DMS153 (cell line): ENCODE data around the gene THAP12.
"Not testable (repeated sequence)": the region's sequence is repeated elsewhere in the genome, so short reads cannot be mapped to it uniquely, and the experiment has no call there.

ENCODE experiments used
- DNase-seq: peaks from one replicate; lab custom pipeline; 2025; lab: John Stamatoyannopoulos, UW

The THAP12 gene

DNA sequence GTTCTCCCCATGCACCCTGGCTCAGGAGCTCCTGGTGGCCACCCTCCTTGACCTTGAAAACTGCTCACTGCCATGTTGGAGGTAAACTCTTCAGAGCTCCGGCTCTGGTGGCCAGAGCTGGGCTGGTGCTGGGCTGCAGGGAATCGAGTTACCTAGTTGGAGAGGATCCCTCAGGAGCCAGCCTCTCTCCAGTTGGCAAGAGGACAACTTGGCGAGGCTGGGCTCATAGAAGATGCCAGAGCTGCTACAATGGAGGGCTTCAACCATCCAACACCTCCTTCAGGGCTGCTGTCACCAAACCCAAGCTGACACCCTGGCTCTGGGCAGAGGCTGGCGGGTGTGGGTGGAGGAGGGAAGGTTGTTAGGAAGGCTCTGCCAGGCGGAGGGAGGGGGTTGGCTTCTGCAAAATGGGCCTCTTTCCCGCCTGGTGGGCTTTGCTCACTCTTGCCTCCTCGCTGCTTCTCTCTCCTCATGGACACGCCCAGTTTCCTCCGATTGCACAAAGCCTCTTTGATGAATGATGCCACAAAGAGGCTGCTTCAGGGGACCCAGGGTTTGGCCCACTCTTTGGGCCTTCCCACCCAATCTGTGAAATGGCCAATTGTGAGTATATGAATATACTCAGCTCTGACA, 53.1 kb downstream of the THAP12 start:
- no peak for DNase-seq

DNA sequence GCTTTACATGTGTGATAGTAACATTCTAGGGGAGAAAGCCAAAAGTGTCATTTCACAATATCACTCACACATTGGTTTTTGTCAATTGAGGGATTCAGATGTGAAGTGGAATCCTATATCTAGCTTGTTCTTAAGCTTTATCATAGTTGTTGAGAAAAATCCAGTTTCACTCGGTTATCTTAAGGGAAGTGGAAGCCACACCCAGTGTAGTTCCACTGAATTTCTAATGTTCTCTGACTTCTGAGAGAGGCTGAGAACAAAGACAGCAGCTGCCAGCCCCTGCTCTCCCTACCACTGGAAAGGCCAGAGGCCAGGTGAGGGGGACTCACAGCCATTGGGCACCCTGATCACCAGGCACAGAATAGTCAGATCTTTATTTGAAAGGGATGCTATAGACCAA, 53.7 kb downstream of the THAP12 start:
- no peak for DNase-seq

DNA sequence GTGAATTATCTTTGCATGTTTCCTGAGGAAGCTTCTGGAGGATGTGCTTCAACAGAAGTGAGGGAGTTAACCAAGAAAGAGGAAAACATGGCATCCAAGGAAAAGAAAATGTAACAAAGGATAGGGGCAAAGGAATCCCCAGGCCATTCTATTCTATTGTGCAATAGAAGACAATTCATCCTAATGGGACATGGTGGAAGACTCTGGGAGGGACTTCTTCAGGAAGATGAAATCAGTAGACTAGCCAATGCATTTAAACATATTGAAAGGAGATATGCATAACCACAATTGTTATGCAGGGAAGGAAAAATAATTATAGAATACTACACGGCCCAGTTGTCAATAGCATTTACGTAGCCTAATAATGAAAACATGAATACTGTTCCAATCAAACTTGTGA, 55.7 kb downstream of the THAP12 start:
- no peak for DNase-seq

DNA sequence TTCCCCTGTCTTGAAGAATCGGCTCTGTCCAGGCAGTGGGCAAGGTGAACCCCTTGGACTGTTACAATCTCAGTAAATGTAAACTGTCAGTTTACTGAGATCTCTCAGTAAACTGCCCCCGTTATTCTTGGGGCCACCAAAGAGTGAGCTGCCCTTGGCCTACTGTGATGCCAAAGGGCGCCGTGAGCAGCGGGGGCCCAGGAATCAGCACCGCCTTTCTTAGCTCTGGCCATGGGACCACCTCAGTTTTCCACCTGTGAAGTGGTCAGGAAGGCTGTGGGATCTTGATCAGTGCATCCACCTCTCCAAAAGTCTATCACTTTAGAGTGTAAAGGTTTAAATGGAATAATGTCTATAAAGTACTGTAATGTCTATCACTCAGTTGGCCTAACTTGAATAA, 57.1 kb downstream of the THAP12 start:
- no peak for DNase-seq

DNA sequence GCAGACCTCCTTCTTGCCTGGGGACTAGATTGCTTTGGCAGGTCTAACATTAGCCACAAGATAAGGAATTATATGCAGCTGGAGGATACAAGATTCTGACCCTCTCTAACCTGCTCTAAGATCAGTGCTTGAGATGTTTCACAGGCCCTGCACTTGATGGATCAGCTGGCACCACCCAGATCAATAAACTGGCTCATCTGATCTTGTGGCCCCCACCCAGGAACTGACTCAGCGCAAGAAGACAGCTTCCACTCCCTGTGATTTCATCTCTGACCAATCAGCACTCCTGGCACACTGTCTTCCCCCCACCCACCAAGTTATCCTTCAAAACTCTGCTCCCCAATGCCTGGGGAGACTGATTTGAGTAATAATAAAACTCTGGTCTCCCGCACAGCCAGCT, 57.6 kb downstream of the THAP12 start:
- not testable (repeated sequence) for DNase-seq

DNA sequence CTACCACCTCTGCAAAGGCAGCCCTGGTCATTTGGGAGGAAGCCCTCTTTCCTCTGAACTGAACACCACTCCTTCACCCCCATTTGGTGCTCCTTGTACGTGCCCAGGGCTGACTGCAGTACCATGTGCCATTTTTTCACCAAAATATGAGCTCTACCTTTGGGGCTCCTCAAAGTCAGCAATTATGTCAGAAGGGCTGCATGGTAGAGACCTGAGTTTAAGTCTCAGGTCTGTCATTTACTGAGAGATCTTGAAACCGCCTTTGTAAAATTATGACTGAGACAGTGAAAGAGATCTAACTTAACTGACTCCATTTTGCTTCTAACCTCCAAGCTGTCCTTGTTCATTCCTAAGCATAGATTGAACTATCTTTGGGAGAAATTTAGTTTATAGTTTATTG, 58.0 kb downstream of the THAP12 start:
- DNase-seq = no peak

DNA sequence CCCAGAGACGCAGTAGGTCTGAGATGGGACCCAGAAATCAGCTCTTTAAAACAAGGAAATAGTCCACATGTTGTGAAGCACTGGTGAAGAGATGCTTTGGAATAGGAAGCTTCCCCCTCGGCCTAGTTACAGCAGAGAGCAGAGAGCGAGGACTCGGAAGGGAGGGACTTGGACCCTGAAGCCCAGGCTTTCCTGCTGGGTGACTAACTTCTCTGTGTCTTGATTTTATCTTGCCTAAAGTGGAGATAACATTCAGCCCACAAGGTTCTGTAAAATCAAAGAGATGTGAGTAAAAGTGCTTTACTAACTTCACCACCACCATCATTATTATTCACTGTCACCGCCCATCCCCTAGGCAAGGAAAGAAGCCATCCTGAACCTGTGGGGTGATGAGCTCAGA, 58.4 kb downstream of the THAP12 start:
- DNase-seq = no peak

DNA sequence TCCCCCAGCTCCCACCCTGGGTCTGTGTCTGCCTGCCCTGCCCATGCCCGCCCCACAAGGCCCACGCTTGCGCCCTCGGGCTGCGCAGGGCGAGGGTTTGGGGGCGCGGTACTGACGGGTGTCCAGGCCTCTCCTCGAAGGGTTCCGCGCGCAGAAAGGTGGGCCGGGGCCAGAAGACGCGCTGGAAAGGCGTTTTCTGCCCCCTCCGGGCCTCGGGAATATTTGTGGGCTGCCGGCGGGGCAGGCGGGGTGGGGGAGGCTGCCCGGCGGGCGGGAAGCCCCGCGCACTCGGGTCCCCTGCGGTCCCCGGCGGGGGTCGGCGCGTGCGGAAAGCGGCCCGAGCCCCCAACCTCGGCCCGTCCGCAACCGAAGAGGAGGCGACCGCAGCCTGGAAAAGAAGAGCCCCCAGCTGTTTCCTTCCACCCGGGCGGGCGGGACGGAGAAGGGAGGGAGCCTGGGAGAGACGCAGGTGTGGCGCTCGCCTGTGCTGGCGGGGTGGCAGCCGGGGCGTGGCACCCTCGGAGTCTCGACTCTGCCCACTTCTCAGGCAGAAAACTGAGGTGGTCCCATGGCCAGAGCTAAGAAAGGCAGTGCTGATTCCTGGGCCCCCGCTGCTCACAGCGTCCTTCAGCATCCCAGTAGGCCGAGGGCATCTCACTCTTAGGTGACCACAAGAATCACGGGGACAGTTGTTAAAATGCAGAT, 59.0 kb downstream of the THAP12 start:
- DNase-seq = no peak

DNA sequence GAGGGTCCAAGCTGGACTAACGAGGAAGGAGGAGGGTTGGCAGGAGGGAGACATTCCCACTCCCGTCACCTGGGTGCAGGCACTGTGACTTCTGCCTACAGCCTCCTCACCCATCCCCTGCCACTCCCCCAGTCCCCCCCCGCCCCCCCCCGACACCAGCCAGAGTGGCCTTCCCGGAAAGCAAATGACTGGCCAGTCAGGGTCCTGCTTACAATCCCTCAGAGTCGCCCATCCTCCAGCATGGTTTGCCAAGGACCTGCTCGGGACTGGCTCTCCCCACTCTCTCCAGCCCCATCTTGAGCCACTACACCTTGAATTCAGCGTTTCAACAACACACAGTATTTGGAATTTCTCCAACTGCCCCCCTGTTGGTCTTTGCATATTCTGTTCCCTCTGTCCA, 59.6 kb downstream of the THAP12 start:
- DNase-seq = no peak

DNA sequence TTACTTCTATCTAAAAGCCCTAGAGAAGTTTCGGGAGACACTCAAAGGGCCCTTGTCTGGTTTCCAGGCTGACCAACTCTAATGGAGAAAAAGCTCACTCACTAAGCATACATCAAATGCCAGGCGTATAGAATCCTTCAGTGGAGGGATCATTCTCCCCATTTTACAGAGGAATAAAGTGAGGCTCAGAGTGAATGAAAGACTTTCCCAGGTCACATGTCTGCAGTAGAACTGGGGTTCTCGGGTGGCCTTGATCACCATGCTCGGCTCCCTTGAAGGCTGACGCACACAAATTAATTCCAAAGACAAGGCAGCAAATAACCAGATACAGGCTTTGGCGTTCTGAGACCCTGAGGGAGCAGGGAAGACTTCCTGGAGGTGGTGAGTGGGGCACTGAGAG, 60.0 kb downstream of the THAP12 start:
- DNase-seq = no peak

DNA sequence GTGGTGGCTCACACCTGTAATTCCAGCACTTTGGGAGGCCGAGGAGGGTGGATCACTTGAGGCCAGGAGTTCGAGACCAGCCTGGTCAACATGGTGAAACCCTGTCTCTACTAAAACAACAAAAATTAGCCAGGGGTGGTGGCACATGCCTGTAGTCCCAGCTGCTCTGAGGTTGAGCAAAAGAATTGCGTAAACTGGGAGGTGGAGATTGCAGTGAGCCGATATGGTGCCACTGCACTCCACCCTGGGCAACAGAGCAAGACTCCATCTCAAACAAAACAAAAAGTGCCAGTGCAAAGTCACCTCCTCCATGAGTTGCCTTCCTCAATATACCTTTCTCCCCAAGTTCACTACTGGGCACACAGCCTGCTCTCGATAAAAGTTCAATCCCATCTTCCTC, 61.1 kb downstream of the THAP12 start:
- DNase-seq = not testable (repeated sequence)

DNA sequence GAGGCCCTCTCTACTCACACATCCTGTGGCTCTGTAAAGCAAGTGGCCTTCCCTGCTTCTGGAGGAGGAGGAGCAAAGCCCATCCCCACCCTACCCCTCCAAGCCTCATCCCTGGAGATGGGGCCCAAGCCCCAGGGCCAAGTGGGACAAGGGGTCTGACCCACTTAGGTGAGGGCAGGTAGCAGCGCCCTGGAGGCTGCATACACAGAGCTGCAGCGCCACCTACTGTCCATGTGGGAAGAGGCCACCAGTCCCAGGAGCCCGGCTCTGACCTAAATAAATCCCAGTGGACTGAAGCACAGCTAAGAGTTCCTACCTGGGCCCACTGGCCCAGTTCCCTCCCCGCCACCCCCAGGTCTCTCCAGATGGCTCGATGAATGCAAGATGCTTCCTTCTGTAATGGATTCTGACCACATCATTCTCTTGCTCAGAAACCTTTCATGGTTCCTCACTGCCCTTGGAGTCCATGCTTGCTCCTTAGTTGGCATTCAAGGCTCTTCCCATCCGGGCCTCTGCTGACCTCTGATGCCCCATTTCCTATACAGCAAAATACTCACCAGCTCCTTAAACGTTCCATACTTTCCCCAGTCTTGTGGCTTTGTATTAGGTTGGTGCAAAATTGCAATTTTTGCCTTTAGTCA, 62.1 kb downstream of the THAP12 start:
- DNase-seq = peak; percentile 63

DNA sequence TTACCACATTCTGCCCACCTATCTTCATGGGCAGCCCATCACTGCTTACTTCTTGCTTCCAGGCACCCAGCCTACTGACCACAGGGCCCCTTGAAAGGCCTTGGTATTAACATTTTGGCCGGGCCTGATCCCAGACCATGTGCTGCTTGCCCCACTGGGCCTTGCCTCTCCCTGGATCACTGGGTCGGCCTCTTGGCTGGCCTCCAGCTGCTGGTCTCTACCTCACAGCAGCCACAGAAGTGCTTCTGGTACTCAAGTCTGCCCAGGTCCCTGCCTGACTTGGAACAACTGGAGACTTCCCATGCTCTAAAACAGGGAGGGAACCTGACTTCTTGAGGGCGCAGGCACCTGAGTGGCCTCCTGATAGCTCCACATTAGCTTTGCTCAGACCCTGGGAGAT, 63.6 kb downstream of the THAP12 start:
- no peak for DNase-seq

DNA sequence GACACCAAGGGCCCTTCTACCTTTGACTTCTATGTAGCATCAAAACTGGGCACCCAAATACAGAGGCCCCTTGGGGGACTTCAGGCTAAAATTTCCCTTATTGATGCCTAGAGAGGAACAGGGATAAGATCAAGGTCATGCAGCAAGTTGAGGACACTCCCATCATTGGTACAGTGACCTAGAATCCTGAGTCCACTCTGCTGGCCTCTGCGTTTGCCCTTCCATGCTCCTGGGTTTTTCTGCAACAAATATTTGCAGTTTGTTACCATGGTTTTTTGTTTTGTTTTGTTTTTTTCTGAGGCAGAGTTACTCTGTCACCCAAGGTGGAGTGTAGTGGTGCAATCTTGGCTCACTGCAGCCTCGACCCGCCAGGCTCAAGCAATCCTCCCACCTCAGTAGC, 64.2 kb downstream of the THAP12 start:
- DNase-seq = no peak

DNA sequence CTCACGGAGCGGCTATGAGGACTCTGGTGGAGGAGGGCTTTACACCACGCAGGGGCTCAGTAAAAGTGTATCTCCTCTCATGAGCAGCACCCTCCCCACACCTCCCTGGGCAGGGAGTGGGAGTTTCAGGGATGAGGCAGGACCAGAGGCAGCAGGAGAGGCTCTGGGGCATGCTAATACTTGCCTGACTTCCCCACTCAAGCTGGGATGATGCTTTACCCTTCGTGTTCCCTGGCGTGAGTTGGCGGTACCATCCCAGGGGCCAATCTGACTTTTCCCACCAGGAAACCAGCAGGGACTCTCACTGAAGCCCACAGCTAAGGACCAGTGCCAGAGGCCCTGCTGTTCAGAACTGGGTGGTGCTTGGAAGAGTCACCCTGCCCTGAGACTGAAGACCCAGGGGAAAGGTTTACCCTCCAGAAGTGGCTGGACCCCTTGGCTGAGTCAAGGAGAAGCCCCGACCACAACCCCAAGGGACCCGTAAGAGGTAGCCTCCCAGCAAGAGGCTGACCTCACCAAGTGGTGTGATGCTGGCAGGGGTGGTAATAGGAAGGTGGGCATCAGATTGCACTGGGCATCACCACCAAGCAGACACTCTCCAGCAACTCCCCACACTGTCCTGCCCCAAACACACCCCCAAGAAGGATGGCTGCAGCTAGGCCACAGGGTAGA, 65.6 kb downstream of the THAP12 start:
- no peak for DNase-seq

DNA sequence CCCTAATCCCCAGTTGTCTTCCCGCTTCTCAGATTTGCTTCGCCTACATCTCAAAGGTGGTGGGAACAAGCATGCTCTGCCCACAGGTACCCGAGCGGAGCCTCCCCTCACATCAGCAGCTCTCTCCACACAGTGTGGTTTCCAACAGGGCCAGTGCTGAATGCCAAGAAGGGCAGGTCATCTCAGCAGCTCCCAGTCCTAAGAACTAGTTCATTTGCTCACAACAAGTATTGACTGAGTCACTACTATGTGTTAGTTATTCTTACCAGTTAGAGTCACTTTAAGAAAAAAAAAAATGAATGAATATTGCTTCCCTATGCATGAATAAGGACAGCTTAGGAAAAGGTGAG, 66.2 kb downstream of the THAP12 start:
- DNase-seq = no peak

DNA sequence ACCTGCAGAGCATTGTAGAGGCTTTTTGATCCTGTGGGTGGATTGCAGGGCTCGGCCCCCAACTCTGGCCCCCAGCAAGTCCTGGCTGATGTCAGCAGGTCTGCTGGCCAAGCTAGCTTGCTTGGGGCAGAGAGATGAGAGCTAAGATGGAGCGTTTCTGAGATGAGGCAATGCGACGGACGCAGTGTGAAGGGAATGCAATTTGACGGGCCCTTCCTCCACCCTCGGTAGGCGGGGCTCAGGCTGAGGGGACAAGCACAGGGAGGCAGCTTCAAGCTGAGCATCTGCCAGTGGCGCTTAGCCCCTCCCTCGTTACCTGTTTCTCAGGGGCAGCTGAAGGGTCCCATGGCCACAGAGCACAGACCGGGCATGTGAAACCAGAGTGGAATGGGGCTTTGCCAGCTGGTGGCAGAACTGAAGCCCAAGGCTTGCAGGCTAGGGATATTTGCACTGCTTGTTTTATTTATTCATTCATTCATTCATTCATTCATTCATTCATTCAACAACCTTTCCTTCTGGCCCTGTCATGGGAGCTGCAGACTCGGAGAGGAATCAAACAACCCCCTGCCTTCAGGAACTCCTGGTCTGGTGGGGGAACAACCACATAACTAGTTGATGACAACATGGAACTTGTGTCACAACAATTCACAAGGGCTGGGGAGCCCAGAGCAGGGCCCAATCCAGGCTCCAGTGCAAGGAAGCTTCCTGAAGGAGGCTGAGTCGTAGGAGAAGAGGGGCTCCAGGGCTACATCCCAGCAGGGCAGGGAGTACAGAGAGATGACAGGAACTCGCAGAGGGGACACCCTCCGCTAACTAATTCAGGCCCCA, 66.8 kb downstream of the THAP12 start:
- DNase-seq = no peak

DNA sequence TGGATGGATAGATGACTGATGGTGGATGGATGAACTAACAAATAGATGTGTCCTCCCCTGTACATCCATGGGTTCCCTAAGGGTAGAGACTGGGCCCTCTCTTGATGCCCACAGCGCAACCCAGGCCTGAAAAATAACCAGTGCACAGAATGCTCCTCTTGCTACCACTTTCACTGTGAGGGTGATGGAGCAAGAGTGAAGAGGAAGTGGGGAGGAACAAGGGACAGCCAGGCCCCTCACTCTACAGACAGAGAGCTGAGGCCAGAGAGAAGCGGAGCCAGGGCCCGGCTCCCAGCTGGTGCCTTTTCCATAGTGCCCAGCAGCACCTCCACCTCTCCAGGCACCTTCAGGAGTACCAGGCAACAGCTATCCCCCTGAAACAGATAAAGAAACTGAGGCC, 67.7 kb downstream of the THAP12 start:
- DNase-seq = no peak

DNA sequence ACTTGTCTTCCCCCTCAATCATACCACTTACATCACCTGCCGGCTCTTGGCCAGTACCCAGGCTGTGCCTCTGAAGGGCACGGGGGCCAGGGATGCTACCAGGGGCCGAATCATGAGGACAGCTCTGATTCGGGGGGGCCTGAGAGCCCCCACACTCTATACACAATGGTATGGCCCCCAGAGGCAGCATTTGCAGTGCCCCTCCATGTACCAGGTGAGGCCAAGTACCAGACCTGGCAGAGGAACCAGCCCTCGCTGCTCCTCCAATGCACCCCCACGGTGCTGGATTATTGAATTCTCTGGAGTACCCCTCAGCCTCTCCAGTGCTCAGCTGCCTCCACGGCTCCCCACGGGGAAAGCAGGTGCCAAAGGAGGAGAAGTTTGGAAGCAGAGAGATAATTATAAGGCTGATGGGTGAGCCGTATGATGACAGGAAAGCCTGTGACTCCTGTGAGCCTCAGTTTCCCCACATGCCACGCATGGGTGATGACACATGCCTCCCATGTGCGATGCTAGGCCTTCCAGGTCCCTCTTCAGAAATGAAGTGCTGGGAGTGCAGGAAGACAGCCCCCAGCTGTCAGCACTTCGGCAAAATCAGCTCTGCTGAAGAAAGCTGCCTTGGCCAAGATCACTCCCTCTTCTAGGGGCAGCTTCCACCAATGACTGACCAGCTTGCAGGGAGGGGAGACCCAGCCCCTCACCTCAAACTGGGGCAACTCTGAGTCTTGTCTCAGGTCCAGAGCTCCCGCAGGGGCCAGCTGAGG, 69.9 kb downstream of the THAP12 start:
- DNase-seq = no peak

DNA sequence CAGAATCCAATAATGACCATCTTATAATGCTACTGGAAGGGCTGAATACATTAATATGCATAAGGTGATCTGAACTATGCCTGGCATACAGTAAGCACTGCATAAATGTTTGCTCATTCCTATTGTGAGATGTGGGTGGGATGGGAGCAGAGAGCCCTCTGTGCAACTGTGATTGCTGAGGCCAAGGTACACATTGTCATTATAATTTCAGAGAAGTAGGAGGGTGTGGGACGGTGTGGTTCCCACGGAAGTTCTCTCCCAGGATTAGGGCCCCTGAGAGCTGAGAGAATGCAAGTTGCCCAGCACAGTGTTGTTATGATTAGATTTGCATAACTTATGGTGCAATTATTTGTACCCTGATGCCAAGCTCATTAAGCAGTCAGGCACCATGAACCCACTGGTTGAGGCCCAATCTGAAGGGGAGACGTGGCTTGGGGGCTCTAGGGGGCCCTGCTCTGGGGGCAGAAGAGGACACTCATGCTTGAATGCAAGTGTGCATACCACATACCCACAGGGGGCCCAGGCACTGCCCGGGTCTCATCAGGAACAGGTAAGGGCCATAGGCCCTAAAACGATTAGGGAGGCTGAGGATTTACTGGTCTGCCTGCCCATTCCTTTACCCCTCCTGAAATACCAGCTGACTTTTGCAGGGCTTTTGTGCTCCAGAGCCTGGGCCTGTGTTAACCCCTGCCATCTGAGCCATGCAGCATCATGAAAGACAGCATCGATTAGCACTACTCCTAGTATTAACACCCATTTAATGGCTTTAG, 72.8 kb downstream of the THAP12 start:
- DNase-seq = no peak

DNA sequence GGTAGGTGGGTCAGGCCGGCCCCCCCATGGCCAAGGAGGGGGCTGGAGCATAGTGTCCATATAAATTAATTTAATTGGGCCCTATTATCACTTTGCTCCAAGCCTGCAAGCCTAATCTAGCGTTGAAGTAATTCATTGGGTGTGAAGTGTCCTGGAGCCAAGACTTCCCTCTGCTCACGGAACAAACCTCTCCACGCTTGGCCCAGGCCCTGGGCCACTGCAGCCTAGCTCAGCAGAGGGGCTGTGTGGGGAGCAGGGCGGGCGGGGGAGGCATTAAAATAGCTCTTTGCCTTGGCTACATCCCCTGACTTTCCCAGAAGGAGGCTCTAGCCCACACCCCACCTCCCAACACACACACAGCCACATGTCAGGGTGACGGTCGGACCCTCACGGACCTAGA, 73.5 kb downstream of the THAP12 start:
- no peak for DNase-seq
